ENCODE results near the gene SAFB2.

SAFB2 gene

DNA sequence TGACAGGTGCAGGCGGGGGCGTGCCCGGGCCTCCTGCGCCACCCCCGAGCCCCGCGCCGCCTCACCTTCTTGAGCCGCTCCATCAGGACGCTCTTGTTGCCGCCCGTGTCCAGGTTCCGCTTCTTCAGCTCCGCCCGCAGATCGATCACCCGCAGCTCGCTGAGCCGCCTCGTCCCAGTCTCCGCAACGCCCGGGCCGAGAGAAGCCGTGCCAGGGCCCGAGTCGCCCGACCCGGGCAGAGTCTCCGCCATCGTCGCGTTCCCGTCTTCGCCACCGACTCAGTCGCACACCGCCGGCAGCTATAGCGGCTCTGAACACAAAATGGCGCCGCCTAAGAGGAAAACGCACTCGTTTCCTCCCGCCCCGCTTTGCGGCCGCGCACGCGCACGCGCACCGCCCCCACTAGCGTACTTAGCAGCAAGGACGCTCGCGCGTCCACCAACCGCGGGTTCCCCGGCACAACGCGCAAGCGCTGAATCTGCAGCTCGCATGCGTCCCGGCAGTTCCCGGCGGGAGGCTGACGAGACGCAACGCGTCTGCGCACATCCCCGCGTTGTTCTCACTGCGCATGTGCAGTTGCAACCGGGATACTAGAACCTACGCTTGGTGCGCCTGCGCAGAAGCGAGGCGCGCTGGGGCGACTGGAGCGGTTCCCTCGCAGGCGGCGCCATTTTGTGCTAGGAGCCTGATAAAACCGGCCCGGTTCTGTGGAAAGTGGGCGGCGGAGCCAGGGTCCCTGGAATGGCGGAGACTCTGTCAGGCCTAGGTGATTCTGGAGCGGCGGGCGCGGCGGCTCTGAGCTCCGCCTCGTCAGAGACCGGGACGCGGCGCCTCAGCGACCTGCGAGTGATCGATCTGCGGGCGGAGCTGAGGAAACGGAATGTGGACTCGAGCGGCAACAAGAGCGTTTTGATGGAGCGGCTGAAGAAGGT is at the start of gene SAFB2, which contains the start of gene SAFB:
Gene SAFB2, minus strand, starts transcription at position 312 of the 932 bp plus-strand sequence. Its CDS starts 61 bp downstream, at position 251.
Gene SAFB, plus strand, starts transcription at position 619 of the 932 bp plus-strand sequence. Its CDS starts 123 bp downstream, at position 742.
- no peak for TF ChIP-seq CREB1 (IDR thresholded peaks at IDR 0.05; ENCODE audit: low read depth)
- peak; percentile 40; the same call in 1 of the 2 replicates for TF ChIP-seq TCF12 (IDR thresholded peaks at IDR 0.05; ENCODE audit: low read depth)
- TF ChIP-seq, protein P1, sequence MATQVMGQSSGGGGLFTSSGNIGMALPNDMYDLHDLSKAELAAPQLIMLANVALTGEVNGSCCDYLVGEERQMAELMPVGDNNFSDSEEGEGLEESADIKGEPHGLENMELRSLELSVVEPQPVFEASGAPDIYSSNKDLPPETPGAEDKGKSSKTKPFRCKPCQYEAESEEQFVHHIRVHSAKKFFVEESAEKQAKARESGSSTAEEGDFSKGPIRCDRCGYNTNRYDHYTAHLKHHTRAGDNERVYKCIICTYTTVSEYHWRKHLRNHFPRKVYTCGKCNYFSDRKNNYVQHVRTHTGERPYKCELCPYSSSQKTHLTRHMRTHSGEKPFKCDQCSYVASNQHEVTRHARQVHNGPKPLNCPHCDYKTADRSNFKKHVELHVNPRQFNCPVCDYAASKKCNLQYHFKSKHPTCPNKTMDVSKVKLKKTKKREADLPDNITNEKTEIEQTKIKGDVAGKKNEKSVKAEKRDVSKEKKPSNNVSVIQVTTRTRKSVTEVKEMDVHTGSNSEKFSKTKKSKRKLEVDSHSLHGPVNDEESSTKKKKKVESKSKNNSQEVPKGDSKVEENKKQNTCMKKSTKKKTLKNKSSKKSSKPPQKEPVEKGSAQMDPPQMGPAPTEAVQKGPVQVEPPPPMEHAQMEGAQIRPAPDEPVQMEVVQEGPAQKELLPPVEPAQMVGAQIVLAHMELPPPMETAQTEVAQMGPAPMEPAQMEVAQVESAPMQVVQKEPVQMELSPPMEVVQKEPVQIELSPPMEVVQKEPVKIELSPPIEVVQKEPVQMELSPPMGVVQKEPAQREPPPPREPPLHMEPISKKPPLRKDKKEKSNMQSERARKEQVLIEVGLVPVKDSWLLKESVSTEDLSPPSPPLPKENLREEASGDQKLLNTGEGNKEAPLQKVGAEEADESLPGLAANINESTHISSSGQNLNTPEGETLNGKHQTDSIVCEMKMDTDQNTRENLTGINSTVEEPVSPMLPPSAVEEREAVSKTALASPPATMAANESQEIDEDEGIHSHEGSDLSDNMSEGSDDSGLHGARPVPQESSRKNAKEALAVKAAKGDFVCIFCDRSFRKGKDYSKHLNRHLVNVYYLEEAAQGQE (IDR thresholded peaks at IDR 0.05; ENCODE audit: low read depth), result no peak
- TF ChIP-seq EGR1 (IDR thresholded peaks at IDR 0.05), result peak; percentile 76
- TF ChIP-seq RAD21 (IDR thresholded peaks at IDR 0.05; ENCODE audit: low read depth), result no peak
- TF ChIP-seq TEAD4 (IDR thresholded peaks at IDR 0.05), result peak; percentile 43
- TF ChIP-seq, protein P2, sequence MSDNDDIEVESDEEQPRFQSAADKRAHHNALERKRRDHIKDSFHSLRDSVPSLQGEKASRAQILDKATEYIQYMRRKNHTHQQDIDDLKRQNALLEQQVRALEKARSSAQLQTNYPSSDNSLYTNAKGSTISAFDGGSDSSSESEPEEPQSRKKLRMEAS (IDR thresholded peaks at IDR 0.05), result peak; percentile 84
- peak; percentile 88 for TF ChIP-seq TAF1 (IDR thresholded peaks at IDR 0.05; ENCODE audit: low read depth)
- peak; percentile 89 for TF ChIP-seq YY1 (IDR thresholded peaks at IDR 0.05; ENCODE audit: low read depth)
- TF ChIP-seq, protein P3, sequence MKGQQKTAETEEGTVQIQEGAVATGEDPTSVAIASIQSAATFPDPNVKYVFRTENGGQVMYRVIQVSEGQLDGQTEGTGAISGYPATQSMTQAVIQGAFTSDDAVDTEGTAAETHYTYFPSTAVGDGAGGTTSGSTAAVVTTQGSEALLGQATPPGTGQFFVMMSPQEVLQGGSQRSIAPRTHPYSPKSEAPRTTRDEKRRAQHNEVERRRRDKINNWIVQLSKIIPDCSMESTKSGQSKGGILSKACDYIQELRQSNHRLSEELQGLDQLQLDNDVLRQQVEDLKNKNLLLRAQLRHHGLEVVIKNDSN (IDR thresholded peaks at IDR 0.05), result no peak; the same call in 1 of the 2 replicates
- TF ChIP-seq EP300 (IDR thresholded peaks at IDR 0.05; ENCODE audit: borderline replicate concordance), result no peak

DNA sequence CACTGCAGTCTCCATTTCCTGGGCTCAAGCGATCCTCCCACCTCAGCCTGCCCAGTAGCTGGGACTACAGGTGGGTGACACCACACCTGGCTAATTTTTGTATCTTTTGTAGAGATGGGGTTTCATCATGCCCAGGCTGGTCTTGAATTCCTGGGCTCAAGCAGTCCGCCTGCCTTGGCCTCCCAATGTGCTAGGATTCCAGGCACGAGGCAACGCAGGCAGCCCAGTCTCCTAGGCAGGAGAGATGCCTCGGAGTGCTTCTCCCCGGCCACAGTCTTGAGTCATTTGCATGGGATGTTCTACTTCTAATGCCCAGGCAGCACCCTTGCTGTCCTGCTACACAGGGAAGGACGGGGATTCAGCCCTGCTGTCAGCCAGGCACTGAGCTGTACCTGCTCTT is 49.0 kb upstream of the SAFB2 start:
- TF ChIP-seq, protein P1 (IDR thresholded peaks at IDR 0.05; ENCODE audit: low read depth), result no peak

DNA sequence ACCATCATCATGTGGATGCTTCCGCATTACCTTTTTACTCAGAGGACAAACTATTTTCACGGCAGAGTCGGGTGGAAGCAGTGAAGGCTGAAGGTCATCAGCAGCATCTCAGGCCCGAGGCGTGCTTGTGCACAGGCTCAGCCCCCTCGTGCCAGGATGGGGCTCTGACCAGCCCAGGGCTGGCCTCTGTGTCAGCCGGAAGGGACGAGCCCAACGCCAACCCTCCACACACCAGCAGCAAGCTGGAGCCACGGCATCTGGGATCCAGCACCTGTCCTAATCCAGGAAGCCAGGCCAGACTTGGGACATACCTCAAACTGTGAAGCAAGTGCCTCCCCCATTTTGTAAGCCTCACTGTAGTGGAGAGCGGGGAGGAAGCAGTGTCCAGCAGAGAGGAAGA is 46.6 kb upstream of the SAFB2 start:
- TF ChIP-seq TCF12 (IDR thresholded peaks at IDR 0.05; ENCODE audit: low read depth) (no peak), RAD21 (IDR thresholded peaks at IDR 0.05; ENCODE audit: low read depth) (no peak), CEBPB (IDR thresholded peaks at IDR 0.05) (no peak)

DNA sequence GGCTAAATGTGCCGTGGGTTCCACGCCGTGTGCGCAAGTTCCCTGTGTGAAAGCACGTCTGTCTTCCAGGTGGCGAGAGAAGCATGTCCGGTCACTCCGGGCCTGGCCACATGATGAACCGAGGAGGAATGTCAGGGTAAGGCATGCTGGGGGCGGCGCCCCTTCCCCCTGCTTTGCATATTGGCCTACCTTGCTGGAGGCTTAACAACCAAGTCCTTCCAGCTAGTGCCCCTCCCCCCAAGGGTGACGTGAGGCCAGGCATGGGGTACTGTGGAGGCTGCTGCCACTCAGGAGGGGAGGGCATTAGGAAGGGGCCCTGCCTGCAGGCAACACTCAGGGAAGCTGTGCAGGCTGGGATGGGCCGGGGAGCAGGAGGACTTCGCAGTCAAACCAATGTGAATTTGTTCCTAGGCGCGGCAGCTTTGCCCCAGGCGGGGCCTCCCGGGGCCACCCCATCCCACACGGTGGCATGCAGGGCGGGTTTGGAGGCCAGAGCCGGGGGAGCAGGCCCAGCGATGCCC is 45.2 kb upstream of the SAFB2 start:
- TF ChIP-seq NFIC (IDR thresholded peaks at IDR 0.05), result no peak

DNA sequence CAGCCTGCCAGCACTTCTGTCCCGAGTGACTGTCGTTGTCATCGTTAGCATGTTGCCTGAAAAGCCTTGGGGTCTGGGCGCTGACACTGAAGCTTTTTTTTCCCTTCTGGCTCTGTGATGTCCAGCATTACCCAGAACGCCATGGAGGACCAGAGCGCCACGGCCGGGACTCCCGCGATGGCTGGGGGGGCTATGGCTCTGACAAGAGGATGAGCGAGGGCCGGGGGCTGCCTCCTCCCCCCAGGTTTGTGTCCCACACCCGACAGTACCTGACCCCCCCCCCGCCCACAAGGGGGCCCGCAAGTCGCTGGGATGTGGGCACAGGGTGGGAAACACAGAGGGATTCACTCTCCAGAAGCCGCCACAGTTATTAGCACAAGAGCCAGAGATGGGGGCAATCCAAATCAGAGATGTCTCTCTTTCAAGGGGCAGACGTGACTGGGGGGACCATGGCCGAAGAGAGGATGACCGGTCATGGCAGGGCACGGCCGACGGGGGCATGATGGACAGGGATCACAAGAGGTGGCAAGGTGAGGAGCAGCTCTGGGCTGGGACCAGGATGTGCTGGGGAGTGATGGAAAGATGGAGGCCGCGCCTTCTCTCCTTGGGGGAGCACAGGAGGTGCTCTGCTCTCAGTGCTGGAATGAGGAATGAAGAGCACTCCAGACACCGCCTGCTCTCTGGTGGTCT is 44.5 kb upstream of the SAFB2 start:
- TF ChIP-seq, protein P3 (IDR thresholded peaks at IDR 0.05), result no peak
- TF ChIP-seq EP300 (IDR thresholded peaks at IDR 0.05; ENCODE audit: borderline replicate concordance), result no peak
- TF ChIP-seq RAD21 (IDR thresholded peaks at IDR 0.05; ENCODE audit: low read depth), result no peak
- TF ChIP-seq EGR1 (IDR thresholded peaks at IDR 0.05), result no peak
- no peak for TF ChIP-seq TCF12 (IDR thresholded peaks at IDR 0.05; ENCODE audit: low read depth)
- TF ChIP-seq CEBPB (IDR thresholded peaks at IDR 0.05), result no peak
- no peak for TF ChIP-seq TEAD4 (IDR thresholded peaks at IDR 0.05)
- no peak for TF ChIP-seq FOXM1 (IDR thresholded peaks at IDR 0.05; ENCODE audit: borderline replicate concordance, low read depth)
- TF ChIP-seq, protein P2 (IDR thresholded peaks at IDR 0.05), result no peak
- TF ChIP-seq, protein P1 (IDR thresholded peaks at IDR 0.05; ENCODE audit: low read depth), result no peak
- TF ChIP-seq CREB1 (IDR thresholded peaks at IDR 0.05; ENCODE audit: low read depth), result no peak
- no peak for TF ChIP-seq YY1 (IDR thresholded peaks at IDR 0.05; ENCODE audit: low read depth)
- no peak for TF ChIP-seq ZBTB7A (IDR thresholded peaks at IDR 0.05; ENCODE audit: low read depth)
- no peak for TF ChIP-seq TAF1 (IDR thresholded peaks at IDR 0.05; ENCODE audit: low read depth)
- TF ChIP-seq NFIC (IDR thresholded peaks at IDR 0.05), result no peak

Data from Ishikawa (cell line).